Astrocyte of the hippocampus (primary cell): Measurements from ENCODE around the gene MYOF.

ENCODE experiments used
- DNase-seq: peaks from one replicate; pipeline ENCODE4 v3.0.0; 2011; ENCODE audit warnings: low read depth, low spot score

Gene MYOF

DNA sequence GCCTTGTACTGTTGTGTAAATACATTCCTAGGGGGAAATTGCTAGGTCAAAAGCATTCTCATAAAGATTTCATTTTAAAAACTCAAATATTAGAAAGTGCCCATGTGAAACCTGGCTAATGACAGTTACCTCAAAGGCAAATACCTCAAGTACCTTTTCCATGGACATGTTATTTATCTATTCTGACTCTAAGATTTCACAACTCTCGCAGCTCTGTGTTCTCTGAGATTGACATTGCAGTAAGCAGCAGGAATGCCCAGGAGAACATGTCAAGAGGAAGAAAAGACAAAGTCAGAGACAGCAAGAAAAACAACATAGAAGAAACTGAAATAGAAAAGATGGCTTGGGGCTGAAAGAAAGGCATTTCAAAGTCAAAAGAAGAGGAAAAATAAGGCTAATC is 221.0 kb downstream of the MYOF start:
- no peak for DNase-seq

DNA sequence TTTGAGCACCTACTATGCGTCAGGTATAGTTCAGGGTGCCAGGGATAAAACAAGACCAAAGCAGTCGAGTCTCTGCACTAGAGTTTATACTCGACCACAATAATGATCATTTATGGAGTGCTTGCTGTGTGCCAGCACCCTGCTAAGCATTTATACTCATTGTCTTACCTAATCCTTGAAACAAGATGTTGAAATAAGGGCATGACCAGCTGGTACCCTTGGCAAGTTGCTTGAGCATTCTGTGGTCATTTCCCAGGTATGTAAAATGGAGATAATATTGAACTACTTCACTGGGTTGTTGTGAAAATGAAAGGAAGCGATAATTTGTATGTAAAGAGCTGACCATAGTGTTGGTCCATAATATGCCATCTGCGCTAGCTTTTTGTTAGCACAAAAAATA is 223.0 kb downstream of the MYOF start:
- no peak for DNase-seq
